ENCODE measurements around the gene BEX1. TPM values are rescaled to one million over a fixed set of nuclear protein-coding genes. Genes with fewer than 3 reads are reported as not detected.

The BEX1 gene
- total RNA-seq, 1 experiment from 2014 or later: 46.8 TPM

GRCh38 chrX:103081051-103081450, 17.1 kb upstream of the BEX1 start (continued):
- no peak for TF ChIP-seq ZNF281 (CRISPR knock-in tag; IDR thresholded peaks at IDR 0.05)
- no peak for TF ChIP-seq ESRRA (CRISPR knock-in tag; IDR thresholded peaks at IDR 0.05; ENCODE audit: borderline replicate concordance)

- ChIA-PET POLR2A (no interaction called here), CTCF (no interaction called here)
- no peak for TF ChIP-seq MAX (CRISPR knock-in tag; IDR thresholded peaks at IDR 0.05)
- no peak for TF ChIP-seq AFF4 (CRISPR knock-in tag; IDR thresholded peaks at IDR 0.05; ENCODE audit: borderline replicate concordance)
- TF ChIP-seq FOXK1 (CRISPR knock-in tag; IDR thresholded peaks at IDR 0.05): no peak
- TF ChIP-seq SMAD4 (CRISPR knock-in tag; IDR thresholded peaks at IDR 0.05): no peak
- TF ChIP-seq ZBTB21 (CRISPR knock-in tag; IDR thresholded peaks at IDR 0.05; ENCODE audit: borderline replicate concordance): no peak
- TF ChIP-seq E2F1 (CRISPR knock-in tag; IDR thresholded peaks at IDR 0.05): no peak
- TF ChIP-seq SOX15 (CRISPR knock-in tag; IDR thresholded peaks at IDR 0.05): no peak
- TF ChIP-seq NFE2L1 (CRISPR knock-in tag; IDR thresholded peaks at IDR 0.05): no peak
- no peak for TF ChIP-seq USF1 (CRISPR knock-in tag; IDR thresholded peaks at IDR 0.05)
- no peak for TF ChIP-seq TCF7 (CRISPR knock-in tag; IDR thresholded peaks at IDR 0.05; ENCODE audit: low read depth)
- no peak for TF ChIP-seq GTF2I (CRISPR knock-in tag; conservative IDR thresholded peaks at IDR 0.05)
- TF ChIP-seq ZNF416 (CRISPR knock-in tag; IDR thresholded peaks at IDR 0.05): no peak
- no peak for TF ChIP-seq ZNF425 (CRISPR knock-in tag; conservative IDR thresholded peaks at IDR 0.05)
- TF ChIP-seq ZNF138 (CRISPR knock-in tag; conservative IDR thresholded peaks at IDR 0.05): no peak
- no peak for TF ChIP-seq ATF2 (CRISPR knock-in tag; IDR thresholded peaks at IDR 0.05; ENCODE audit: borderline replicate concordance, low read depth)
- no peak for TF ChIP-seq STAT6 (CRISPR knock-in tag; conservative IDR thresholded peaks at IDR 0.05; ENCODE audit: low read depth)
- TF ChIP-seq CREM (CRISPR knock-in tag; IDR thresholded peaks at IDR 0.05): no peak
- no peak for TF ChIP-seq ETV6 (CRISPR knock-in tag; IDR thresholded peaks at IDR 0.05)
- TF ChIP-seq TEAD4 (CRISPR knock-in tag; IDR thresholded peaks at IDR 0.05): no peak
- no peaks in the 10 kb centered on the region for H3K4me1 Mint-ChIP-seq
- H3K27ac Mint-ChIP-seq: no peak overlapping the region
- no peaks in the 10 kb centered on the region for H3K9me3 Mint-ChIP-seq
- H3K4me3 Mint-ChIP-seq: no peak overlapping the region
- no peak for DNase-seq (ENCODE audit: low spot score)
- H3K27me3 Mint-ChIP-seq (ENCODE audit: low read depth): peaks cover 8% of the 10 kb centered on the region
- ATAC-seq: no peak
- H3K36me3 Mint-ChIP-seq: no peaks in the 10 kb centered on the region
Observed at GRCh38 chrX:103073467-103073866, 9.5 kb upstream of the BEX1 start.

Data from WTC11 (cell line).